GM23338 (cell line): ENCODE results near the gene RAD51B. TPM values are rescaled to one million over a fixed set of nuclear protein-coding genes. Genes with fewer than 3 reads are reported as not detected.

Experiments used
- ATAC-seq: fragments of 200-7000 bp; cut with Tn5 transposase; 3 replicates; pipeline ENCODE4 v1.9.1; 2020
- DNase-seq: peaks from one replicate; pipeline ENCODE4 v3.0.0-alpha.2; 2015; ENCODE audit warnings: low spot score
- H2AFZ ChIP-seq: fragments of 200-600 bp; sonication (generic); 2 replicates; pipeline ENCODE4 v1.8.0; 2016; ENCODE audit warnings: antibody characterized with exemption, mild to moderate bottlenecking, moderate library complexity
- H3F3A ChIP-seq: fragments of 200-600 bp; sonication (generic); replicated peaks from 2 replicates; pipeline ENCODE4 v1.8.0; 2017; ENCODE audit warnings: antibody characterized with exemption, mixed run types, low read depth
- H3K27ac ChIP-seq: fragments of 200-600 bp; sonication (generic); 2 replicates; pipeline ENCODE4 v1.6.1; 2016; ENCODE audit warnings: low read depth
- H3K27me3 ChIP-seq: fragments of 200-600 bp; sonication (generic); 2 replicates; pipeline ENCODE4 v1.8.0; 2016; ENCODE audit warnings: mild to moderate bottlenecking, mixed run types, moderate library complexity; ENCODE audit not compliant: insufficient read depth
- H3K36me3 ChIP-seq: fragments of 200-600 bp; sonication (generic); 2 replicates; pipeline ENCODE4 v1.8.0; 2016; ENCODE audit warnings: mild to moderate bottlenecking; ENCODE audit not compliant: insufficient read depth
- H3K4me1 ChIP-seq: fragments of 200-600 bp; sonication (generic); 2 replicates; pipeline ENCODE4 v1.8.0; 2016; ENCODE audit warnings: mild to moderate bottlenecking, moderate library complexity; ENCODE audit not compliant: insufficient read depth
- H3K4me2 ChIP-seq: fragments of 200-600 bp; sonication (generic); 2 replicates; pipeline ENCODE4 v1.7.1; 2017; ENCODE audit warnings: mixed run types
- H3K4me3 ChIP-seq: fragments of 200-600 bp; sonication (generic); 2 replicates; pipeline ENCODE4 v1.6.1; 2016; ENCODE audit warnings: mixed run types
- H3K79me2 ChIP-seq: fragments of 200-600 bp; sonication (generic); replicated peaks from 2 replicates; pipeline ENCODE4 v1.8.0; 2017; ENCODE audit warnings: mild to moderate bottlenecking; ENCODE audit not compliant: insufficient read depth
- H3K9me2 ChIP-seq: fragments of 200-600 bp; sonication (generic); 2 replicates; pipeline ENCODE4 v1.8.0; 2017; ENCODE audit not compliant: insufficient read depth
- H4K20me1 ChIP-seq: fragments of 200-600 bp; sonication (generic); replicated peaks from 2 replicates; pipeline ENCODE4 v1.8.0; 2017; ENCODE audit warnings: mild to moderate bottlenecking; ENCODE audit not compliant: insufficient read depth
- H3K27ac Mint-ChIP-seq: 2 replicates; pipeline ENCODE4 v1.8.0; 2020; ENCODE audit warnings: inconsistent platforms, mild to moderate bottlenecking, moderate library complexity, mixed read lengths
- H3K27me3 Mint-ChIP-seq: 3 replicates; pipeline ENCODE4 v1.8.0; 2022; ENCODE audit warnings: low read depth, mild to moderate bottlenecking, moderate library complexity, mixed read lengths, inconsistent platforms; ENCODE audit not compliant: insufficient read depth, poor library complexity
- H3K36me3 Mint-ChIP-seq: 3 replicates; pipeline ENCODE4 v1.8.0; 2021; ENCODE audit warnings: low read depth, mild to moderate bottlenecking, inconsistent platforms, moderate library complexity, mixed read lengths
- H3K4me1 Mint-ChIP-seq: 3 replicates; pipeline ENCODE4 v1.8.0; 2020; ENCODE audit warnings: mild to moderate bottlenecking, inconsistent platforms, mixed read lengths
- H3K4me3 Mint-ChIP-seq: 3 replicates; pipeline ENCODE4 v1.8.0; 2021; ENCODE audit warnings: moderate library complexity, mild to moderate bottlenecking, inconsistent platforms, mixed read lengths
- H3K9me3 Mint-ChIP-seq: 3 replicates; pipeline ENCODE4 v1.8.0; 2020; ENCODE audit warnings: moderate library complexity, mild to moderate bottlenecking, inconsistent platforms, mixed read lengths
- CREB1 ChIP-seq: fragments of 250-450 bp; sonication (Bioruptor Pico); IDR thresholded peaks from 2 replicates; pipeline ENCODE4 v1.5.0; 2020; ENCODE audit warnings: low read depth, mild to moderate bottlenecking, moderate library complexity
- EZH2 ChIP-seq: fragments of 200-600 bp; sonication (generic); IDR thresholded peaks from one replicate; pipeline ENCODE4 v1.8.0; 2017; ENCODE audit warnings: antibody characterized with exemption, mild to moderate bottlenecking, low read depth; ENCODE audit not compliant: unreplicated experiment
- EZH2phosphoT487 ChIP-seq: fragments of 200-600 bp; sonication (generic); IDR thresholded peaks from one replicate; pipeline ENCODE4 v1.8.1; 2018; ENCODE audit warnings: antibody characterized with exemption; ENCODE audit not compliant: unreplicated experiment
- NANOG ChIP-seq: IDR thresholded peaks from 2 replicates; pipeline ENCODE4 v1.6.1; 2016; ENCODE audit warnings: antibody characterized with exemption, borderline replicate concordance
- POLR2AphosphoS5 ChIP-seq: IDR thresholded peaks from 2 replicates; pipeline ENCODE4 v1.6.1; 2016; ENCODE audit warnings: antibody characterized with exemption, low read depth
- STAT1 ChIP-seq: IDR thresholded peaks from one replicate; pipeline ENCODE4 v1.6.1; 2016; ENCODE audit warnings: antibody characterized with exemption; ENCODE audit not compliant: unreplicated experiment
- polyA plus RNA-seq: library from polyadenylated mRNA; unstranded; fragments of >200 nt; fragmentation: Nextera tagmentation; extraction: Ambion mirVana; gene quantifications from 2 replicates; pipeline ENCODE4 v1.2.1, GENCODE V29; 2016
- total RNA-seq: library from RNA; depleted of rRNA; stranded (reverse); fragments of >200 nt; shearing (Covaris generic); gene quantifications from 2 replicates; pipeline ENCODE4 v1.2.3, GENCODE V29; 2014
- TF ChIP-seq, protein P1 (sequence below): IDR thresholded peaks from 2 replicates; pipeline ENCODE4 v1.6.1; 2016; ENCODE audit warnings: antibody characterized with exemption
- TF ChIP-seq, protein P2 (sequence below): fragments of 250-450 bp; sonication (Bioruptor Pico); IDR thresholded peaks from 2 replicates; pipeline ENCODE4 v1.5.0; 2020; ENCODE audit warnings: mild to moderate bottlenecking, moderate library complexity
- TF ChIP-seq, protein P3 (sequence below): IDR thresholded peaks from one replicate; pipeline ENCODE4 v1.6.1; 2018; ENCODE audit warnings: antibody characterized with exemption; ENCODE audit not compliant: unreplicated experiment

RAD51B gene
- total and polyA plus RNA-seq, 2 experiments from 2014 or later = 15.7 to 29.1 TPM

DNA sequence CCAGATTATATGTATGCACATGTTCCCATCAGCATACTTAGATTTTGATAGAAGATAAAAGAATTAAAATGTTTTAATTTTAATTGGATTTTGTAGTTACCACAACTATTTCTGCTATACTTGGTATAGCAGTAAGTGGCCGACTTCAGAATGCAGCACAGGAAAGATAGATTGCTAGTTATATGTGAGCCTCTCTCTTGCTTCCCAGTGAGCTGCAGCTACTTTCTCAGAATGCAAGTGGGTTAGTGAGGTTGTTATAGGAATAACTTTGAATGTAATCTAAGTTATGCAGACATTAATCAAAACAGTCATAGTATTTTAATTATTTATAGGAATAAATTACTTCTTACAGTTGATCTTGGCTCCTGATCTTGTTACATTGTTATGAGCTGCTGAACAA is 240.6 kb downstream of the RAD51B start:
- Histone ChIP-seq H3K36me3 (no peaks in the 10 kb centered on the region), H3K27me3 (no peaks in the 10 kb centered on the region), H3K79me2 (no peaks in the 10 kb centered on the region), H4K20me1 (no peaks in the 10 kb centered on the region), H3K4me3 (no peak overlapping the region), H3F3A (no peaks in the 10 kb centered on the region), H3K4me1 (no peaks in the 10 kb centered on the region), H3K9me2 (no peaks in the 10 kb centered on the region), H2AFZ (no peak overlapping the region), H3K27ac (no peak overlapping the region), H3K4me2 (no peak overlapping the region)
- no peak overlapping the region for H3K4me3 Mint-ChIP-seq
- no peak overlapping the region for H3K27ac Mint-ChIP-seq
- DNase-seq (no peak), ATAC-seq (no peak)
- H3K36me3 Mint-ChIP-seq = peaks cover 9% of the 10 kb centered on the region; the same call in 1 of the 3 replicates
- H3K4me1 Mint-ChIP-seq = peaks cover 7% of the 10 kb centered on the region; the same call in 2 of the 3 replicates
- TF ChIP-seq, protein P1, sequence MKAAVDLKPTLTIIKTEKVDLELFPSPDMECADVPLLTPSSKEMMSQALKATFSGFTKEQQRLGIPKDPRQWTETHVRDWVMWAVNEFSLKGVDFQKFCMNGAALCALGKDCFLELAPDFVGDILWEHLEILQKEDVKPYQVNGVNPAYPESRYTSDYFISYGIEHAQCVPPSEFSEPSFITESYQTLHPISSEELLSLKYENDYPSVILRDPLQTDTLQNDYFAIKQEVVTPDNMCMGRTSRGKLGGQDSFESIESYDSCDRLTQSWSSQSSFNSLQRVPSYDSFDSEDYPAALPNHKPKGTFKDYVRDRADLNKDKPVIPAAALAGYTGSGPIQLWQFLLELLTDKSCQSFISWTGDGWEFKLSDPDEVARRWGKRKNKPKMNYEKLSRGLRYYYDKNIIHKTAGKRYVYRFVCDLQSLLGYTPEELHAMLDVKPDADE = no peak
- TF ChIP-seq, protein P2, sequence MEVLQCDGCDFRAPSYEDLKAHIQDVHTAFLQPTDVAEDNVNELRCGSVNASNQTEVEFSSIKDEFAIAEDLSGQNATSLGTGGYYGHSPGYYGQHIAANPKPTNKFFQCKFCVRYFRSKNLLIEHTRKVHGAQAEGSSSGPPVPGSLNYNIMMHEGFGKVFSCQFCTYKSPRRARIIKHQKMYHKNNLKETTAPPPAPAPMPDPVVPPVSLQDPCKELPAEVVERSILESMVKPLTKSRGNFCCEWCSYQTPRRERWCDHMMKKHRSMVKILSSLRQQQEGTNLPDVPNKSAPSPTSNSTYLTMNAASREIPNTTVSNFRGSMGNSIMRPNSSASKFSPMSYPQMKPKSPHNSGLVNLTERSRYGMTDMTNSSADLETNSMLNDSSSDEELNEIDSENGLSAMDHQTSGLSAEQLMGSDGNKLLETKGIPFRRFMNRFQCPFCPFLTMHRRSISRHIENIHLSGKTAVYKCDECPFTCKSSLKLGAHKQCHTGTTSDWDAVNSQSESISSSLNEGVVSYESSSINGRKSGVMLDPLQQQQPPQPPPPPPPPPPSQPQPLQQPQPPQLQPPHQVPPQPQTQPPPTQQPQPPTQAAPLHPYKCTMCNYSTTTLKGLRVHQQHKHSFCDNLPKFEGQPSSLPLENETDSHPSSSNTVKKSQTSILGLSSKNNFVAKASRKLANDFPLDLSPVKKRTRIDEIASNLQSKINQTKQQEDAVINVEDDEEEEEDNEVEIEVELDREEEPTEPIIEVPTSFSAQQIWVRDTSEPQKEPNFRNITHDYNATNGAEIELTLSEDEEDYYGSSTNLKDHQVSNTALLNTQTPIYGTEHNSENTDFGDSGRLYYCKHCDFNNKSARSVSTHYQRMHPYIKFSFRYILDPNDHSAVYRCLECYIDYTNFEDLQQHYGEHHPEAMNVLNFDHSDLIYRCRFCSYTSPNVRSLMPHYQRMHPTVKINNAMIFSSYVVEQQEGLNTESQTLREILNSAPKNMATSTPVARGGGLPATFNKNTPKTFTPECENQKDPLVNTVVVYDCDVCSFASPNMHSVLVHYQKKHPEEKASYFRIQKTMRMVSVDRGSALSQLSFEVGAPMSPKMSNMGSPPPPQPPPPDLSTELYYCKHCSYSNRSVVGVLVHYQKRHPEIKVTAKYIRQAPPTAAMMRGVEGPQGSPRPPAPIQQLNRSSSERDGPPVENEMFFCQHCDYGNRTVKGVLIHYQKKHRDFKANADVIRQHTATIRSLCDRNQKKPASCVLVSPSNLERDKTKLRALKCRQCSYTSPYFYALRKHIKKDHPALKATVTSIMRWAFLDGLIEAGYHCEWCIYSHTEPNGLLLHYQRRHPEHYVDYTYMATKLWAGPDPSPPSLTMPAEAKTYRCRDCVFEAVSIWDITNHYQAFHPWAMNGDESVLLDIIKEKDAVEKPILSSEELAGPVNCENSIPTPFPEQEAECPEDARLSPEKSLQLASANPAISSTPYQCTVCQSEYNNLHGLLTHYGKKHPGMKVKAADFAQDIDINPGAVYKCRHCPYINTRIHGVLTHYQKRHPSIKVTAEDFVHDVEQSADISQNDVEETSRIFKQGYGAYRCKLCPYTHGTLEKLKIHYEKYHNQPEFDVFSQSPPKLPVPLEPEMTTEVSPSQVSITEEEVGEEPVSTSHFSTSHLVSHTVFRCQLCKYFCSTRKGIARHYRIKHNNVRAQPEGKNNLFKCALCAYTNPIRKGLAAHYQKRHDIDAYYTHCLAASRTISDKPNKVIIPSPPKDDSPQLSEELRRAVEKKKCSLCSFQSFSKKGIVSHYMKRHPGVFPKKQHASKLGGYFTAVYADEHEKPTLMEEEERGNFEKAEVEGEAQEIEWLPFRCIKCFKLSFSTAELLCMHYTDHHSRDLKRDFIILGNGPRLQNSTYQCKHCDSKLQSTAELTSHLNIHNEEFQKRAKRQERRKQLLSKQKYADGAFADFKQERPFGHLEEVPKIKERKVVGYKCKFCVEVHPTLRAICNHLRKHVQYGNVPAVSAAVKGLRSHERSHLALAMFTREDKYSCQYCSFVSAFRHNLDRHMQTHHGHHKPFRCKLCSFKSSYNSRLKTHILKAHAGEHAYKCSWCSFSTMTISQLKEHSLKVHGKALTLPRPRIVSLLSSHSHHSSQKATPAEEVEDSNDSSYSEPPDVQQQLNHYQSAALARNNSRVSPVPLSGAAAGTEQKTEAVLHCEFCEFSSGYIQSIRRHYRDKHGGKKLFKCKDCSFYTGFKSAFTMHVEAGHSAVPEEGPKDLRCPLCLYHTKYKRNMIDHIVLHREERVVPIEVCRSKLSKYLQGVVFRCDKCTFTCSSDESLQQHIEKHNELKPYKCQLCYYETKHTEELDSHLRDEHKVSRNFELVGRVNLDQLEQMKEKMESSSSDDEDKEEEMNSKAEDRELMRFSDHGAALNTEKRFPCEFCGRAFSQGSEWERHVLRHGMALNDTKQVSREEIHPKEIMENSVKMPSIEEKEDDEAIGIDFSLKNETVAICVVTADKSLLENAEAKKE = no peak
- TF ChIP-seq POLR2AphosphoS5 = no peak
- no peak for TF ChIP-seq EZH2phosphoT487
- no peak for TF ChIP-seq CREB1 (CRISPR knock-in tag)
- no peak for TF ChIP-seq EZH2
- TF ChIP-seq STAT1 = no peak
- TF ChIP-seq NANOG = no peak
- TF ChIP-seq, protein P3, sequence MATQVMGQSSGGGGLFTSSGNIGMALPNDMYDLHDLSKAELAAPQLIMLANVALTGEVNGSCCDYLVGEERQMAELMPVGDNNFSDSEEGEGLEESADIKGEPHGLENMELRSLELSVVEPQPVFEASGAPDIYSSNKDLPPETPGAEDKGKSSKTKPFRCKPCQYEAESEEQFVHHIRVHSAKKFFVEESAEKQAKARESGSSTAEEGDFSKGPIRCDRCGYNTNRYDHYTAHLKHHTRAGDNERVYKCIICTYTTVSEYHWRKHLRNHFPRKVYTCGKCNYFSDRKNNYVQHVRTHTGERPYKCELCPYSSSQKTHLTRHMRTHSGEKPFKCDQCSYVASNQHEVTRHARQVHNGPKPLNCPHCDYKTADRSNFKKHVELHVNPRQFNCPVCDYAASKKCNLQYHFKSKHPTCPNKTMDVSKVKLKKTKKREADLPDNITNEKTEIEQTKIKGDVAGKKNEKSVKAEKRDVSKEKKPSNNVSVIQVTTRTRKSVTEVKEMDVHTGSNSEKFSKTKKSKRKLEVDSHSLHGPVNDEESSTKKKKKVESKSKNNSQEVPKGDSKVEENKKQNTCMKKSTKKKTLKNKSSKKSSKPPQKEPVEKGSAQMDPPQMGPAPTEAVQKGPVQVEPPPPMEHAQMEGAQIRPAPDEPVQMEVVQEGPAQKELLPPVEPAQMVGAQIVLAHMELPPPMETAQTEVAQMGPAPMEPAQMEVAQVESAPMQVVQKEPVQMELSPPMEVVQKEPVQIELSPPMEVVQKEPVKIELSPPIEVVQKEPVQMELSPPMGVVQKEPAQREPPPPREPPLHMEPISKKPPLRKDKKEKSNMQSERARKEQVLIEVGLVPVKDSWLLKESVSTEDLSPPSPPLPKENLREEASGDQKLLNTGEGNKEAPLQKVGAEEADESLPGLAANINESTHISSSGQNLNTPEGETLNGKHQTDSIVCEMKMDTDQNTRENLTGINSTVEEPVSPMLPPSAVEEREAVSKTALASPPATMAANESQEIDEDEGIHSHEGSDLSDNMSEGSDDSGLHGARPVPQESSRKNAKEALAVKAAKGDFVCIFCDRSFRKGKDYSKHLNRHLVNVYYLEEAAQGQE = no peak
- H3K27me3 Mint-ChIP-seq = no peaks in the 10 kb centered on the region
- peaks cover 5% of the 10 kb centered on the region; the same call in 1 of the 3 replicates for H3K9me3 Mint-ChIP-seq
